HCT116 (cell line): ENCODE data around the gene TPK1. TPM values are rescaled to one million over a fixed set of nuclear protein-coding genes. Genes with fewer than 3 reads are reported as not detected.

Source experiments
- ATAC-seq: fragments of 200-7000 bp; cut with Tn5 transposase; 2 replicates; pipeline ENCODE4 v1.9.1; 2020; ENCODE audit warnings: mild to moderate bottlenecking, moderate library complexity
- BruUV-seq: library from RNA; stranded (reverse); fragments of 400-500 nt; replicated peaks from 2 replicates; lab custom pipeline; 2021; lab: Mats Ljungman, UMichigan
- CTCF ChIA-PET: fragments of 300-600 bp; sonication (Branson Sonifier 250); formaldehyde crosslinking; loops from one replicate; lab custom pipeline; 2021; ENCODE audit warnings: antibody characterized with exemption; lab: Charles Lee
- POLR2A ChIA-PET: fragments of 300-600, 350-600 bp; sonication (Branson Sonifier 250); formaldehyde crosslinking; loops from one replicate; lab custom pipeline; 2021; ENCODE audit warnings: antibody characterized with exemption; lab: Charles Lee
- RAD21 ChIA-PET, 2 experiments: fragments of 300-600 bp; sonication (Branson Sonifier 250); formaldehyde crosslinking; loops; one replicate each; lab custom pipeline; 2023; ENCODE audit warnings: low total read pairs in 2 of 2; ENCODE audit not compliant: uncharacterized antibody in 2 of 2, unreplicated experiment in 2 of 2, low non-redundant PET in 1 of 2; lab: Charles Lee
- DNase-seq: peaks from one replicate; pipeline ENCODE4 v3.0.0-alpha.2; 2010; ENCODE audit warnings: low read depth, low spot score
- H2AFZ ChIP-seq: fragments of 200-600 bp; shearing (Covaris generic), sonication (generic); 2 replicates; pipeline ENCODE4 v1.6.1; 2017; ENCODE audit warnings: low read depth, mixed run types, mixed read lengths, antibody characterized with exemption, low read length; ENCODE audit not compliant: poor library complexity, severe bottlenecking
- H3K27ac ChIP-seq: 2 replicates; pipeline ENCODE4 v1.5.1; 2012; ENCODE audit warnings: low read depth, low read length
- H3K27me3 ChIP-seq: fragments of 200-600 bp; sonication (generic); 2 replicates; pipeline ENCODE4 v1.6.1; 2016; ENCODE audit warnings: mixed run types, low read length, mixed read lengths; ENCODE audit not compliant: insufficient read depth
- H3K36me3 ChIP-seq, 2 experiments: fragments of 200-500 bp in 1 of 2; fragments of 200-600 bp in 1 of 2; sonication (Bioruptor generic) in 1 of 2; sonication (generic) in 1 of 2; 2 replicates each; pipeline versions ENCODE4 v1.5.1 to v1.6.1; 2014 to 2016; ENCODE audit warnings: low read length in 2 of 2, inconsistent platforms in 1 of 2, mixed read lengths in 1 of 2, mixed run types in 1 of 2; ENCODE audit not compliant: insufficient read depth in 2 of 2, control insufficient read depth in 1 of 2
- H3K4me1 ChIP-seq, 2 experiments: fragments of 200-600 bp in 1 of 2; sonication (generic) in 1 of 2; 2 replicates each; pipeline versions ENCODE4 v1.5.1 to v1.6.1; 2012 to 2017; ENCODE audit warnings: low read length in 2 of 2, inconsistent platforms in 1 of 2, mild to moderate bottlenecking in 1 of 2, mixed read lengths in 1 of 2, mixed run types in 1 of 2, moderate library complexity in 1 of 2; ENCODE audit not compliant: insufficient read depth in 2 of 2, control insufficient read depth in 1 of 2
- H3K4me2 ChIP-seq: fragments of 200-600 bp; sonication (generic); 2 replicates; pipeline ENCODE4 v1.6.1; 2017; ENCODE audit warnings: mixed run types, low read length, mixed read lengths
- H3K4me3 ChIP-seq, 2 experiments: fragments of 200-600 bp in 1 of 2; sonication (generic) in 1 of 2; replicated peaks in 1 of 2; 2 replicates each; pipeline ENCODE4 v1.5.1; 2011 to 2016; ENCODE audit warnings: low read length in 2 of 2, control low read depth in 1 of 2, low read depth in 1 of 2, mild to moderate bottlenecking in 1 of 2, mixed read lengths in 1 of 2, mixed run types in 1 of 2
- H3K79me2 ChIP-seq: fragments of 200-600 bp; sonication (generic); 2 replicates; pipeline ENCODE4 v1.6.1; 2017; ENCODE audit warnings: mild to moderate bottlenecking, mixed run types, low read length, moderate library complexity, mixed read lengths; ENCODE audit not compliant: insufficient read depth
- H3K9ac ChIP-seq: fragments of 200-600 bp; sonication (generic); 2 replicates; pipeline ENCODE4 v1.6.1; 2016; ENCODE audit warnings: low read length, mixed read lengths
- H3K9me2 ChIP-seq: fragments of 200-600 bp; sonication (generic), shearing (Covaris generic); 2 replicates; pipeline ENCODE4 v1.6.1; 2017; ENCODE audit warnings: mixed run types, mild to moderate bottlenecking, moderate library complexity; ENCODE audit not compliant: insufficient read depth
- H3K9me3 ChIP-seq, 2 experiments: fragments of 200-500 bp in 1 of 2; fragments of 200-600 bp in 1 of 2; sonication (Bioruptor generic) in 1 of 2; sonication (generic) in 1 of 2; 2 replicates each; pipeline ENCODE4 v1.6.1; 2014 to 2017; ENCODE audit warnings: low read length in 2 of 2, mixed read lengths in 2 of 2, inconsistent platforms in 1 of 2, low read depth in 1 of 2, mild to moderate bottlenecking in 1 of 2, mixed run types in 1 of 2, moderate library complexity in 1 of 2; ENCODE audit not compliant: control insufficient read depth in 1 of 2, insufficient read depth in 1 of 2
- H4K20me1 ChIP-seq: fragments of 200-600 bp; sonication (generic), shearing (Covaris generic); 2 replicates; pipeline ENCODE4 v1.6.1; 2017; ENCODE audit warnings: mixed run types, mild to moderate bottlenecking, moderate library complexity; ENCODE audit not compliant: insufficient read depth
- CEBPB ChIP-seq: IDR thresholded peaks from 2 replicates; pipeline ENCODE4 v1.6.1; 2012; ENCODE audit warnings: low read depth
- EZH2phosphoT487 ChIP-seq: fragments of 200-600 bp; IDR thresholded peaks from 2 replicates; pipeline ENCODE4 v1.6.1; 2018; ENCODE audit warnings: antibody characterized with exemption, borderline replicate concordance
- FOSL1 ChIP-seq: IDR thresholded peaks from 2 replicates; pipeline ENCODE4 v1.6.1; 2012; ENCODE audit warnings: low read depth
- JUND ChIP-seq: IDR thresholded peaks from 2 replicates; pipeline ENCODE4 v1.6.1; 2012
- SIN3A ChIP-seq: IDR thresholded peaks from 2 replicates; pipeline ENCODE4 v1.6.1; 2012; ENCODE audit warnings: low read depth
- SP1 ChIP-seq: IDR thresholded peaks from 2 replicates; pipeline ENCODE4 v1.6.1; 2012; ENCODE audit warnings: low read depth
- YY1 ChIP-seq: IDR thresholded peaks from 2 replicates; pipeline ENCODE4 v1.6.1; 2011; ENCODE audit warnings: low read length, low read depth, moderate library complexity, mild to moderate bottlenecking; ENCODE audit not compliant: insufficient replicate concordance; ENCODE audit errors: extremely low read depth
- ZNF274 ChIP-seq: fragments of 200-500 bp; sonication (Bioruptor generic); IDR thresholded peaks from 2 replicates; pipeline ENCODE4 v1.6.1; 2014; ENCODE audit warnings: mild to moderate bottlenecking, low read depth, low read length, inconsistent platforms
- intact Hi-C: fragments of 100-400 bp; cut with micrococcal nuclease; formaldehyde crosslinking; loops from 2 replicates; pipeline ENCODE4 v1.10.0; 2022
- total RNA-seq: library from RNA; stranded (reverse); gene quantifications from one replicate; pipeline ENCODE4 v1.2.1, GENCODE V29; 2021; ENCODE audit not compliant: unreplicated experiment
- TF ChIP-seq, protein P1 (sequence below): IDR thresholded peaks from 2 replicates; pipeline ENCODE4 v1.6.1; 2012
- TF ChIP-seq, protein P2 (sequence below), 3 experiments: fragments of 200-600 bp in 1 of 3; sonication (generic) in 1 of 3; IDR thresholded peaks in 2 of 3; conservative IDR thresholded peaks in 1 of 3; 2 replicates each; pipeline ENCODE4 v1.5.1; 2012 to 2017; ENCODE audit warnings: low read depth in 2 of 3, low read length in 2 of 3, antibody characterized with exemption in 1 of 3, borderline replicate concordance in 1 of 3, control low read depth in 1 of 3, mild to moderate bottlenecking in 1 of 3, mixed read lengths in 1 of 3, mixed run types in 1 of 3, moderate library complexity in 1 of 3; ENCODE audit not compliant: insufficient read depth in 1 of 3
- TF ChIP-seq, protein P3 (sequence below): IDR thresholded peaks from 2 replicates; pipeline ENCODE4 v1.6.1; 2011; ENCODE audit warnings: mild to moderate bottlenecking, low read length, moderate library complexity; ENCODE audit not compliant: insufficient replicate concordance; ENCODE audit errors: extremely low read depth

Gene TPK1
- total RNA-seq, 1 experiment from 2014 or later = 5.4 TPM

DNA sequence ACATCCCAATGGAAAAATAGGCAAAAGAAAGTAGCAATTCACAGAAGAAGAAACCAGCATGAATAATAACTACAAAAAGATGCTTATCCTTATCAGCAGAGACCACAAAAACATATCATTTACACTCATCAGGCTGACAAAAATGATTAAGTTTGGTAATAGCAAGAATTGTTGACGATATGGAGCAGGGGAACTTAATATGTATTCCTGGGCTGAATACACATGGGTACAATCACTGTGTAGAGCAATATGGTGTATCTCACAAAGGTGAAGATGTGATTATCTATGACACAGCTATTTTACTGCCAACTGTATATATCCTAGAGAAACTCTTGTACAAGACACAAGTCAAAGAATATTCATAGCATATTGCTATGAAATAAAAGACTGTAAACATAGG, 290.5 kb downstream of the TPK1 start:
- CTCF ChIA-PET = no interaction called here
- ATAC-seq = no peak

More for the DNA sequence above, 290.5 kb downstream of the TPK1 start:
- no TSS peak for BruUV-seq
- Histone ChIP-seq H3K27me3 (no peaks in the 10 kb centered on the region), H3K79me2 (no peaks in the 10 kb centered on the region), H2AFZ (no peak overlapping the region), H3K9me3 (no peaks in the 10 kb centered on the region), H3K4me3 (no peak overlapping the region), H3K4me1 (peaks cover 14 to 15% of the 10 kb centered on the region in 2 experiments), H3K9me2 (no peaks in the 10 kb centered on the region), H4K20me1 (no peaks in the 10 kb centered on the region), H3K36me3 (no peaks in the 10 kb centered on the region), H3K27ac (no peak overlapping the region), H3K9ac (no peak overlapping the region), H3K4me2 (no peak overlapping the region)
- ChIA-PET POLR2A (no interaction called here), RAD21 (no interaction called here)
- intact Hi-C loops = no loop called here
- no peak for DNase-seq
- TF ChIP-seq EZH2phosphoT487 (no peak), ZNF274 (no peak), CEBPB (no peak), JUND (no peak), FOSL1 (no peak), YY1 (no peak), SIN3A (no peak), SP1 (no peak)
- TF ChIP-seq, protein P1, sequence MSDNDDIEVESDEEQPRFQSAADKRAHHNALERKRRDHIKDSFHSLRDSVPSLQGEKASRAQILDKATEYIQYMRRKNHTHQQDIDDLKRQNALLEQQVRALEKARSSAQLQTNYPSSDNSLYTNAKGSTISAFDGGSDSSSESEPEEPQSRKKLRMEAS = no peak
- TF ChIP-seq, protein P2, sequence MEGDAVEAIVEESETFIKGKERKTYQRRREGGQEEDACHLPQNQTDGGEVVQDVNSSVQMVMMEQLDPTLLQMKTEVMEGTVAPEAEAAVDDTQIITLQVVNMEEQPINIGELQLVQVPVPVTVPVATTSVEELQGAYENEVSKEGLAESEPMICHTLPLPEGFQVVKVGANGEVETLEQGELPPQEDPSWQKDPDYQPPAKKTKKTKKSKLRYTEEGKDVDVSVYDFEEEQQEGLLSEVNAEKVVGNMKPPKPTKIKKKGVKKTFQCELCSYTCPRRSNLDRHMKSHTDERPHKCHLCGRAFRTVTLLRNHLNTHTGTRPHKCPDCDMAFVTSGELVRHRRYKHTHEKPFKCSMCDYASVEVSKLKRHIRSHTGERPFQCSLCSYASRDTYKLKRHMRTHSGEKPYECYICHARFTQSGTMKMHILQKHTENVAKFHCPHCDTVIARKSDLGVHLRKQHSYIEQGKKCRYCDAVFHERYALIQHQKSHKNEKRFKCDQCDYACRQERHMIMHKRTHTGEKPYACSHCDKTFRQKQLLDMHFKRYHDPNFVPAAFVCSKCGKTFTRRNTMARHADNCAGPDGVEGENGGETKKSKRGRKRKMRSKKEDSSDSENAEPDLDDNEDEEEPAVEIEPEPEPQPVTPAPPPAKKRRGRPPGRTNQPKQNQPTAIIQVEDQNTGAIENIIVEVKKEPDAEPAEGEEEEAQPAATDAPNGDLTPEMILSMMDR (IDR thresholded peaks at IDR 0.05 in 2 of 3, conservative IDR thresholded peaks at IDR 0.05 in 1 of 3; ENCODE audit: borderline replicate concordance in 1 of 3, insufficient read depth in 1 of 3, low read depth in 2 of 3, low read length in 2 of 3) = no peak
- TF ChIP-seq, protein P3, sequence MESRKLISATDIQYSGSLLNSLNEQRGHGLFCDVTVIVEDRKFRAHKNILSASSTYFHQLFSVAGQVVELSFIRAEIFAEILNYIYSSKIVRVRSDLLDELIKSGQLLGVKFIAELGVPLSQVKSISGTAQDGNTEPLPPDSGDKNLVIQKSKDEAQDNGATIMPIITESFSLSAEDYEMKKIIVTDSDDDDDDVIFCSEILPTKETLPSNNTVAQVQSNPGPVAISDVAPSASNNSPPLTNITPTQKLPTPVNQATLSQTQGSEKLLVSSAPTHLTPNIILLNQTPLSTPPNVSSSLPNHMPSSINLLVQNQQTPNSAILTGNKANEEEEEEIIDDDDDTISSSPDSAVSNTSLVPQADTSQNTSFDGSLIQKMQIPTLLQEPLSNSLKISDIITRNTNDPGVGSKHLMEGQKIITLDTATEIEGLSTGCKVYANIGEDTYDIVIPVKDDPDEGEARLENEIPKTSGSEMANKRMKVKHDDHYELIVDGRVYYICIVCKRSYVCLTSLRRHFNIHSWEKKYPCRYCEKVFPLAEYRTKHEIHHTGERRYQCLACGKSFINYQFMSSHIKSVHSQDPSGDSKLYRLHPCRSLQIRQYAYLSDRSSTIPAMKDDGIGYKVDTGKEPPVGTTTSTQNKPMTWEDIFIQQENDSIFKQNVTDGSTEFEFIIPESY = no peak
